ENCODE data around the gene PSTK.

PSTK gene

GRCh38 chr10:123024540-123024939 is 44.3 kb downstream of the PSTK start:
- Histone ChIP-seq H2AFZ (ENCODE audit: low read depth, low read length) (no peak overlapping the region), H3K36me3 (replicated peaks; ENCODE audit: low read depth, low read length) (no peaks in the 10 kb centered on the region), H3K27ac (ENCODE audit: low read length) (no peak overlapping the region), H3K9me3 (ENCODE audit: insufficient read depth, low read length) (no peaks in the 10 kb centered on the region), H3K4me3 (ENCODE audit: low read length) (no peak overlapping the region), H3K4me1 (ENCODE audit: low read length) (no peaks in the 10 kb centered on the region), H3K9ac (ENCODE audit: low read length) (no peak overlapping the region), H3K27me3 (ENCODE audit: low read depth, low read length) (no peaks in the 10 kb centered on the region), H3K79me2 (ENCODE audit: low read length) (no peaks in the 10 kb centered on the region), H4K20me1 (ENCODE audit: insufficient read depth, low read length) (no peaks in the 10 kb centered on the region), H3K4me2 (ENCODE audit: low read length) (no peak overlapping the region)
- no peak for TF ChIP-seq CTCF (IDR thresholded peaks at IDR 0.05; ENCODE audit: low read depth, low read length)
- TF ChIP-seq EZH2phosphoT487 (IDR thresholded peaks at IDR 0.05; ENCODE audit: low read depth), result no peak

DNA sequence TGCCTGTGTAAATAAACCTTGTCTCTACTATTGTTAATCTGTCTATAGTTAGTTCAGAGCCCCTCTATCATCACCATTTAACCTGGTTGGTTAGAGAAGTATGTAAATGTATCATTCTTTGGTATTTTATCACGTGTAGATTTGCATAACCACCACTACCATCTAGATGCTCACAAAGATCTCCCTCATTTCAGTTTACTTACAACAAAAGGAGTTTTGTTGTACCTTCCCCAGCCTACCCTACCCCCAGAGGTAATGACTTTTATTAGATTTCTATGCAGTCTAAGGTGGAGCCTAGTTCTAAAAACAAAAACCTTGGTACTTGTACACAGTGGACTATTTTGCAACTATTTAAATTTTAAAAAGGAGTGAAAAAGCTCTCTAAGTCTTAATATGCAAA is 46.1 kb downstream of the PSTK start:
- TF ChIP-seq CTCF (IDR thresholded peaks at IDR 0.05; ENCODE audit: low read depth, low read length) (no peak), EZH2phosphoT487 (IDR thresholded peaks at IDR 0.05; ENCODE audit: low read depth) (no peak)
- no peak overlapping the region for H3K4me2 ChIP-seq (ENCODE audit: low read length)
- no peak overlapping the region for H2AFZ ChIP-seq (ENCODE audit: low read depth, low read length)
- H3K27ac ChIP-seq (ENCODE audit: low read length), result no peak overlapping the region
- no peaks in the 10 kb centered on the region for H3K4me1 ChIP-seq (ENCODE audit: low read length)
- H3K4me3 ChIP-seq (ENCODE audit: low read length), result no peak overlapping the region
- H3K79me2 ChIP-seq (ENCODE audit: low read length), result no peaks in the 10 kb centered on the region
- no peaks in the 10 kb centered on the region for H4K20me1 ChIP-seq (ENCODE audit: insufficient read depth, low read length)
- no peaks in the 10 kb centered on the region for H3K9me3 ChIP-seq (ENCODE audit: insufficient read depth, low read length)
- H3K27me3 ChIP-seq (ENCODE audit: low read depth, low read length), result no peaks in the 10 kb centered on the region
- H3K9ac ChIP-seq (ENCODE audit: low read length), result no peak overlapping the region
- no peaks in the 10 kb centered on the region for H3K36me3 ChIP-seq (replicated peaks; ENCODE audit: low read depth, low read length)

DNA sequence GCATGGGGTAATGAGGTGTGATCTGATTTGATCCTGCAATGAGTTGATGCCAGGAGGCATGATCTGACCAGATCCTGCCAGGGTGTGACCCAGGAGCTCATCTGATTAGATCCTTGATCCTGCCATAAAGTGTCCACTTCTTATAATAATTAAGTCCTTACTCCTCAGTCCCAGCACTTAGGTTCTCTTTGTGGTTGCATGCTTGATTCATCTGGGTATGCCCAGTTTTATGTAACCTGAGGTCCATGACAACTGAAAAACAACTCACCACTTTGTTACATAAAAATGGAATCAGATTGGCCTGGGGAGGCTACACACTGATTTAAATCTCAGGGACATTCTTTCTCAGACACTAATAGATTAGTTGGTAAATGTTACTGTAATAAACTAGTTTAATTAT is 47.7 kb downstream of the PSTK start:
- Histone ChIP-seq H3K4me1 (ENCODE audit: low read length) (no peaks in the 10 kb centered on the region), H4K20me1 (ENCODE audit: insufficient read depth, low read length) (no peaks in the 10 kb centered on the region), H3K9me3 (ENCODE audit: insufficient read depth, low read length) (no peaks in the 10 kb centered on the region), H3K36me3 (replicated peaks; ENCODE audit: low read depth, low read length) (no peaks in the 10 kb centered on the region), H3K4me3 (ENCODE audit: low read length) (no peak overlapping the region), H3K79me2 (ENCODE audit: low read length) (no peaks in the 10 kb centered on the region), H3K27me3 (ENCODE audit: low read depth, low read length) (no peaks in the 10 kb centered on the region), H3K4me2 (ENCODE audit: low read length) (no peak overlapping the region), H2AFZ (ENCODE audit: low read depth, low read length) (no peak overlapping the region), H3K27ac (ENCODE audit: low read length) (no peak overlapping the region), H3K9ac (ENCODE audit: low read length) (no peak overlapping the region)
- TF ChIP-seq CTCF (IDR thresholded peaks at IDR 0.05; ENCODE audit: low read depth, low read length) (no peak), EZH2phosphoT487 (IDR thresholded peaks at IDR 0.05; ENCODE audit: low read depth) (no peak)

- Histone ChIP-seq H3K4me1 (ENCODE audit: low read length) (no peaks in the 10 kb centered on the region), H3K4me3 (ENCODE audit: low read length) (no peak overlapping the region), H2AFZ (ENCODE audit: low read depth, low read length) (no peak overlapping the region), H3K27ac (ENCODE audit: low read length) (no peak overlapping the region), H4K20me1 (ENCODE audit: insufficient read depth, low read length) (no peaks in the 10 kb centered on the region), H3K9me3 (ENCODE audit: insufficient read depth, low read length) (no peaks in the 10 kb centered on the region), H3K36me3 (replicated peaks; ENCODE audit: low read depth, low read length) (no peaks in the 10 kb centered on the region), H3K9ac (ENCODE audit: low read length) (no peak overlapping the region), H3K79me2 (ENCODE audit: low read length) (no peaks in the 10 kb centered on the region), H3K27me3 (ENCODE audit: low read depth, low read length) (no peaks in the 10 kb centered on the region), H3K4me2 (ENCODE audit: low read length) (no peak overlapping the region)
- TF ChIP-seq EZH2phosphoT487 (IDR thresholded peaks at IDR 0.05; ENCODE audit: low read depth) (no peak), CTCF (IDR thresholded peaks at IDR 0.05; ENCODE audit: low read depth, low read length) (no peak)
Observed at GRCh38 chr10:123031124-123031523, 50.9 kb downstream of the PSTK start.

All from OCI-LY3 (cell line).